Neural progenitor cell (in vitro differentiated cells): ENCODE data around the gene PRKX. TPM values are rescaled to one million over a fixed set of nuclear protein-coding genes. Genes with fewer than 3 reads are reported as not detected.
A peak's percentile ranks its signal among the peaks of the same experiment; 100 is the strongest.

Source experiments
- DNase-seq: peaks from one replicate; pipeline ENCODE4 v3.0.0-alpha.2; 2016; ENCODE audit warnings: low spot score
- H2AFZ ChIP-seq: fragments of 200-600 bp; sonication (generic); replicated peaks from 2 replicates; pipeline ENCODE4 v1.6.1; 2016; ENCODE audit warnings: antibody characterized with exemption
- H3F3A ChIP-seq: fragments of 200-600 bp; sonication (generic); 2 replicates; pipeline ENCODE4 v1.6.1; 2016; ENCODE audit warnings: antibody characterized with exemption, low read depth
- H3K27ac ChIP-seq: fragments of 200-600 bp; sonication (generic); 2 replicates; pipeline ENCODE4 v1.5.1; 2016; ENCODE audit warnings: mild to moderate bottlenecking
- H3K27me3 ChIP-seq: fragments of 200-600 bp; sonication (generic); 2 replicates; pipeline ENCODE4 v1.6.1; 2016; ENCODE audit warnings: mild to moderate bottlenecking, moderate library complexity
- H3K36me3 ChIP-seq: fragments of 200-600 bp; sonication (generic); 2 replicates; pipeline ENCODE4 v1.5.1; 2016
- H3K4me1 ChIP-seq: fragments of 200-600 bp; sonication (generic); 2 replicates; pipeline ENCODE4 v1.6.1; 2016; ENCODE audit warnings: mixed run types
- H3K4me2 ChIP-seq: fragments of 200-600 bp; sonication (generic); 2 replicates; pipeline ENCODE4 v1.6.1; 2016
- H3K4me3 ChIP-seq: fragments of 200-600 bp; sonication (generic); 2 replicates; pipeline ENCODE4 v1.5.1; 2016
- H3K79me2 ChIP-seq: fragments of 200-600 bp; sonication (generic); 2 replicates; pipeline ENCODE4 v1.6.1; 2016; ENCODE audit warnings: low read depth
- H3K9ac ChIP-seq: fragments of 200-600 bp; sonication (generic); 2 replicates; pipeline ENCODE4 v1.6.1; 2016
- H3K9me3 ChIP-seq: fragments of 200-600 bp; sonication (generic); 2 replicates; pipeline ENCODE4 v1.5.1; 2016; ENCODE audit warnings: low read depth
- H4K20me1 ChIP-seq: fragments of 200-600 bp; sonication (generic); 2 replicates; pipeline ENCODE4 v1.6.1; 2016; ENCODE audit warnings: low read depth
- H3K27ac Mint-ChIP-seq: 3 replicates; pipeline ENCODE4 v1.8.0; 2021; ENCODE audit warnings: mixed read lengths
- H3K27me3 Mint-ChIP-seq: 2 replicates; pipeline ENCODE4 v1.8.0; 2022; ENCODE audit warnings: low read depth, mild to moderate bottlenecking, inconsistent platforms, moderate library complexity, mixed read lengths; ENCODE audit not compliant: insufficient read depth
- H3K36me3 Mint-ChIP-seq: 3 replicates; pipeline ENCODE4 v1.8.0; 2021; ENCODE audit warnings: mixed read lengths
- H3K4me1 Mint-ChIP-seq: 3 replicates; pipeline ENCODE4 v1.8.0; 2021; ENCODE audit warnings: mixed read lengths
- H3K4me3 Mint-ChIP-seq: 3 replicates; pipeline ENCODE4 v1.8.0; 2021; ENCODE audit warnings: mild to moderate bottlenecking, moderate library complexity, mixed read lengths
- H3K9me3 Mint-ChIP-seq: 3 replicates; pipeline ENCODE4 v1.8.0; 2020; ENCODE audit warnings: mixed read lengths
- CTCF ChIP-seq: fragments of 200-600 bp; sonication (generic); IDR thresholded peaks from 2 replicates; pipeline ENCODE4 v1.5.1; 2017; ENCODE audit warnings: antibody characterized with exemption, mild to moderate bottlenecking
- EZH2 ChIP-seq: fragments of 200-600 bp; sonication (generic); IDR thresholded peaks from 2 replicates; pipeline ENCODE4 v1.6.1; 2017; ENCODE audit warnings: antibody characterized with exemption, mild to moderate bottlenecking, moderate library complexity
- EZH2phosphoT487 ChIP-seq: fragments of 200-600 bp; sonication (generic); IDR thresholded peaks from 2 replicates; pipeline ENCODE4 v1.6.1; 2017; ENCODE audit warnings: antibody characterized with exemption
- total RNA-seq: library from RNA; depleted of rRNA; stranded (reverse); fragments of >200 nt; gene quantifications from 2 replicates; pipeline ENCODE4 v1.2.3, GENCODE V29; 2015; ENCODE audit warnings: low replicate concordance

Gene PRKX
- 14.6 and 22.6 TPM in 2 replicates for total RNA-seq

GRCh38 chrX:3713225-3713936 is at the start of gene PRKX:
Gene PRKX (minus strand): TSS chrX:3713649. CDS start chrX:3713253, 396 bp downstream.
- H3K27ac ChIP-seq = no peak within 1 kb of the TSS

GRCh38 chrX:3763111-3763510 is 49.7 kb upstream of the PRKX start:
- H2AFZ ChIP-seq = no peak overlapping the region
- TF ChIP-seq EZH2 (no peak), CTCF (no peak), EZH2phosphoT487 (no peak)
- no peak overlapping the region for H3K4me2 ChIP-seq
- no peaks in the 10 kb centered on the region for H3K36me3 ChIP-seq
- H3F3A ChIP-seq = no peaks in the 10 kb centered on the region
- Mint-ChIP-seq H3K36me3 (no peaks in the 10 kb centered on the region), H3K4me1 (no peaks in the 10 kb centered on the region), H3K27me3 (no peaks in the 10 kb centered on the region), H3K4me3 (no peak overlapping the region), H3K9me3 (no peaks in the 10 kb centered on the region), H3K27ac (no peak overlapping the region)
- no peak for DNase-seq
- no peak overlapping the region for H3K4me3 ChIP-seq
- H4K20me1 ChIP-seq = no peaks in the 10 kb centered on the region
- no peak overlapping the region for H3K9ac ChIP-seq
- H3K27me3 ChIP-seq = no peaks in the 10 kb centered on the region
- no peaks in the 10 kb centered on the region for H3K9me3 ChIP-seq
- H3K4me1 ChIP-seq = no peaks in the 10 kb centered on the region
- no peak overlapping the region for H3K27ac ChIP-seq
- no peaks in the 10 kb centered on the region for H3K79me2 ChIP-seq

More at GRCh38 chrX:3713225-3713936, at the start of gene PRKX:
- H3K36me3 ChIP-seq = no peaks in the 10 kb centered on the region
- peaks cover 46% of the 10 kb centered on the region for H3K79me2 ChIP-seq
- H3K4me1 ChIP-seq = no peaks in the 10 kb centered on the region
- peaks cover 15% of the 10 kb centered on the region for H4K20me1 ChIP-seq
- H3K9ac ChIP-seq = no peak within 1 kb of the TSS
- H3K4me3 Mint-ChIP-seq = peak within 1 kb of the TSS; percentile 94
- no peaks in the 10 kb centered on the region for H3K9me3 Mint-ChIP-seq
- peaks cover 38% of the 10 kb centered on the region for H3K27me3 ChIP-seq
- no peaks in the 10 kb centered on the region for H3K9me3 ChIP-seq
- H2AFZ ChIP-seq = peak within 1 kb of the TSS; percentile 72
- H3K27me3 Mint-ChIP-seq = peaks cover 6% of the 10 kb centered on the region
- no peaks in the 10 kb centered on the region for H3F3A ChIP-seq
- DNase-seq = peak; percentile 76
- H3K4me2 ChIP-seq = peak within 1 kb of the TSS; percentile 80
- H3K4me3 ChIP-seq = peak within 1 kb of the TSS; percentile 65
- TF ChIP-seq CTCF = no peak
- no peak for TF ChIP-seq EZH2phosphoT487
- TF ChIP-seq EZH2 = no peak
- peaks cover 17% of the 10 kb centered on the region for H3K4me1 Mint-ChIP-seq
- H3K27ac Mint-ChIP-seq = no peak within 1 kb of the TSS
- H3K36me3 Mint-ChIP-seq = peaks cover 3% of the 10 kb centered on the region

DNA sequence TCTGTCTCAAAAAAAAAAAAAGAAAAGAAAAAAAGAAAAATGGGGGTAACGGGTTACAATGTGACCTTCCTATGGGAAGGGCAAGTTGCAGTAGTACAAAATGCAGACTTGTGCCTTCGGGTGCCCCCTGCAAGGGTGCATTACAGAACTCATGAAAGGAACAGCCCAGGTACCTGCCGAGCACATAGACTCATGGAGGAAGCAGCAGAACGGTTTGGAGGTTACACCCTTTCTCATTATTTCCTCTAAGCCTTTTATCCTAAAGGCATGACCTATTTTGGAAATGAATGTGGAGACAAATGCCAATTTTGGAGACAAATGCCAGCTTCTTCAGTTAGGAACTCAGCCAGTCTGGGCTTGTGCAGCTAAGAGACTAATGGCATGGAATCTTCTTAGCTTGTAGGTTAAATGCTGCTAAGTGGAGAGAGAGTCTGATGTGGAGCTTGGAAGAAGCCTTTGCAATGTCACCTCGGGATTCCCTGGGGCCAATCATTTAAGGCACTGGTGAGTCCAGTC is 44.1 kb upstream of the PRKX start:
- Mint-ChIP-seq H3K4me1 (no peaks in the 10 kb centered on the region), H3K36me3 (no peaks in the 10 kb centered on the region), H3K4me3 (no peak overlapping the region), H3K9me3 (no peaks in the 10 kb centered on the region), H3K27ac (no peak overlapping the region), H3K27me3 (peaks cover 4% of the 10 kb centered on the region)
- H3F3A ChIP-seq = no peaks in the 10 kb centered on the region
- H3K36me3 ChIP-seq = no peaks in the 10 kb centered on the region
- H2AFZ ChIP-seq = no peak overlapping the region
- H3K79me2 ChIP-seq = no peaks in the 10 kb centered on the region
- H3K4me1 ChIP-seq = no peaks in the 10 kb centered on the region
- H3K27me3 ChIP-seq = no peaks in the 10 kb centered on the region
- no peaks in the 10 kb centered on the region for H3K9me3 ChIP-seq
- no peak overlapping the region for H3K4me2 ChIP-seq
- no peak overlapping the region for H3K4me3 ChIP-seq
- no peak overlapping the region for H3K9ac ChIP-seq
- no peak for TF ChIP-seq CTCF
- no peak for TF ChIP-seq EZH2
- no peak for TF ChIP-seq EZH2phosphoT487
- H4K20me1 ChIP-seq = no peaks in the 10 kb centered on the region
- H3K27ac ChIP-seq = no peak overlapping the region
- no peak for DNase-seq
